SK-N-SH (cell line): Measurements from ENCODE around the gene TBX2.

ENCODE experiments used
- CTCF ChIP-seq: fragments of 200-600 bp; sonication (generic); IDR thresholded peaks from 2 replicates; pipeline ENCODE4 v1.6.1; 2017; ENCODE audit warnings: antibody characterized with exemption, mild to moderate bottlenecking, moderate library complexity
- ELF1 ChIP-seq: IDR thresholded peaks from 2 replicates; pipeline ENCODE4 v1.4.0; 2012
- PBX3 ChIP-seq: IDR thresholded peaks from 2 replicates; pipeline ENCODE4; 2012
- SIN3A ChIP-seq: IDR thresholded peaks from 2 replicates; pipeline ENCODE4 v1.6.1; 2012; ENCODE audit warnings: low read depth, mild to moderate bottlenecking, low read length, moderate library complexity, borderline replicate concordance
- YY1 ChIP-seq: IDR thresholded peaks from 2 replicates; pipeline ENCODE4 v1.4.0; 2012; ENCODE audit warnings: low read depth, mild to moderate bottlenecking
- ZBTB33 ChIP-seq: IDR thresholded peaks from 2 replicates; pipeline ENCODE4 v1.4.0; 2012; ENCODE audit warnings: low read depth, borderline replicate concordance

GRCh38 chr17:61410141-61411010 is 10.7 kb downstream of the TBX2 start:
- TF ChIP-seq CTCF (peak; percentile 61), ELF1 (0 out of 2 replicates have a peak, but pooled peaks have one; percentile 7), YY1 (no peak), SIN3A (no peak), ZBTB33 (no peak; the same call in 1 of the 2 replicates), PBX3 (peak; percentile 10)
